A549 treated with Mapracorat at 1 μM for 4 hours (cell line): ENCODE measurements around the gene OR8B4. TPM values are rescaled to one million over a fixed set of nuclear protein-coding genes. Genes with fewer than 3 reads are reported as not detected.

Experiments used
- total RNA-seq: library from RNA; stranded (reverse); fragments of 200-300 nt; extraction: Qiagen RNA extraction; gene quantifications from 5 replicates; pipeline ENCODE4 v1.2.3, GENCODE V29; 2022

Gene OR8B4, protein sequence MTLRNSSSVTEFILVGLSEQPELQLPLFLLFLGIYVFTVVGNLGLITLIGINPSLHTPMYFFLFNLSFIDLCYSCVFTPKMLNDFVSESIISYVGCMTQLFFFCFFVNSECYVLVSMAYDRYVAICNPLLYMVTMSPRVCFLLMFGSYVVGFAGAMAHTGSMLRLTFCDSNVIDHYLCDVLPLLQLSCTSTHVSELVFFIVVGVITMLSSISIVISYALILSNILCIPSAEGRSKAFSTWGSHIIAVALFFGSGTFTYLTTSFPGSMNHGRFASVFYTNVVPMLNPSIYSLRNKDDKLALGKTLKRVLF
- total RNA-seq = not detected in 5 replicates

DNA sequence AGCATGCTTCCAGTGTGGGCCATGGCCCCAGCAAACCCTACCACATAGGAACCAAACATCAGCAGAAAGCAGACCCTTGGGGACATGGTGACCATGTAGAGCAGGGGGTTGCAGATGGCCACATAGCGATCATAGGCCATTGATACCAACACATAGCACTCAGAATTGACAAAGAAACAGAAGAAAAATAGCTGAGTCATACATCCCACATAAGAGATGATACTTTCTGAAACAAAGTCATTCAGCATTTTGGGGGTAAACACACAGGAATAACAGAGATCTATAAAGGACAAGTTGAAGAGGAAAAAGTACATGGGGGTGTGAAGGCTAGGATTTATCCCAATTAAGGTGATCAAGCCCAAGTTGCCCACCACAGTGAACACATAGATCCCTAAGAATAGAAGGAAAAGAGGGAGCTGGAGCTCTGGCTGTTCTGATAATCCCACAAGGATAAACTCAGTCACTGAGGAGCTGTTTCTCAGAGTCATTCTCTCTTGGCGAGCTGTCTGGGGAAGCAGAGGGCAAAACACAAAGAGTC is at the start of gene OR8B4:
Gene OR8B4, minus strand, starts transcription at position 488 of the 538 bp plus-strand sequence. Its CDS starts 0 bp downstream, at position 488.

GRCh38 chr11:124445646-124446150 is 21.0 kb upstream of the OR8B4 start, which contains the start of gene OR8B8:
TSS of gene OR8B8 (minus strand) at chr11:124445696. CDS start at chr11:124441085, 4,611 bp downstream.

DNA sequence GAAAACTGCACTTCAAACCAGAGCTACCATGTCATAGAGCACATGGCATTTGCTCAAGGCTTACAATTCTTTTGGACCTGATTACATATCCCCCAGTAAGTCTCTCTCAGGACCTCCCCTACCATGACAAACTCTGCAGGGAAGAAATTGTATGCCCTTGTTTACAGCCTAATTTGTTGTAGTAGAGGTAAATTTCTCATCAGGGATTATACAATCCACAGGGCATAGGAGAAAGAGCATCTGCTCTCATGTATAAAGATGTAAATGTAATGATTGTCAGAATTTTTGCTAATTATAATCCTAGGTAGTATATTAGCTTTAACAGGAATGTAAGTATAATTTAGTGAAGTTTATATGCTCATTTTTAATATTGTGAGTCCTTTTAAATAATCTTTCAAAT is 25.7 kb downstream of the OR8B4 start, which contains the start of gene OR8B3:
Gene OR8B3, minus strand, starts transcription at position 101 of the 400 bp plus-strand sequence. CDS start 1,673 bp downstream, outside the sequence.

GRCh38 chr11:124384399-124384798 is 40.3 kb downstream of the OR8B4 start, which contains the start of gene OR8B2:
TSS of gene OR8B2 (minus strand) at chr11:124384499. CDS start at chr11:124383343, 1,156 bp downstream.

Other genes starting within 250 kb of the OR8B4 start
- not detected in 5 replicates for gene OR10D3, start 241.5 kb downstream of the OR8B4 start, total RNA-seq
- gene OR8G1, start 183.8 kb downstream of the OR8B4 start, total RNA-seq = not detected in 5 replicates
- gene OR8G5, start 168.5 kb downstream of the OR8B4 start, total RNA-seq = not detected in 5 replicates
- not detected in 5 replicates for gene OR8D1, start 110.9 kb downstream of the OR8B4 start, total RNA-seq
- not detected in 5 replicates for gene OR8D2, start 104.7 kb downstream of the OR8B4 start, total RNA-seq
- not detected in 5 replicates for gene OR8B2, start 40.4 kb downstream of the OR8B4 start, total RNA-seq
- not detected in 5 replicates for gene OR8B3, start 25.8 kb downstream of the OR8B4 start, total RNA-seq
- not detected in 5 replicates for gene OR8B8, start 20.8 kb upstream of the OR8B4 start, total RNA-seq
- gene OR8B12, start 118.8 kb upstream of the OR8B4 start, total RNA-seq = not detected in 5 replicates
- not detected in 5 replicates for gene OR8A1, start 145.1 kb upstream of the OR8B4 start, total RNA-seq
- not detected in 5 replicates for gene PANX3, start 186.6 kb upstream of the OR8B4 start, total RNA-seq
- 15.7 to 18.2 TPM (median 16.2 TPM) in 5 replicates for gene TBRG1, start 198.0 kb upstream of the OR8B4 start, total RNA-seq
- 13.0 to 17.2 TPM (median 14.6 TPM) in 5 replicates for gene SIAE, start 248.9 kb upstream of the OR8B4 start, total RNA-seq
- 16.6 to 30.9 TPM (median 18.9 TPM) in 5 replicates for gene SPA17, start 249.0 kb upstream of the OR8B4 start, total RNA-seq